PC-3 (cell line): Measurements from ENCODE around the gene EPHB2. TPM values are rescaled to one million over a fixed set of nuclear protein-coding genes. Genes with fewer than 3 reads are reported as not detected.

ENCODE experiments used
- ATAC-seq: fragments of 200-7000 bp; cut with Tn5 transposase; 2 replicates; pipeline ENCODE4 v1.9.1; 2020; ENCODE audit warnings: mild to moderate bottlenecking, moderate library complexity
- BruUV-seq: library from RNA; stranded (reverse); fragments of 400-500 nt; replicated peaks from 2 replicates; lab custom pipeline; 2021; lab: Mats Ljungman, UMichigan
- CTCF ChIA-PET: fragments of 300-600 bp; sonication (Branson Sonifier 250); formaldehyde crosslinking; loops from one replicate; lab custom pipeline; 2022; ENCODE audit warnings: antibody characterized with exemption; lab: Charles Lee
- POLR2A ChIA-PET: fragments of 300-600 bp; sonication (Branson Sonifier 250); formaldehyde crosslinking; loops from one replicate; lab custom pipeline; 2022; ENCODE audit warnings: antibody characterized with exemption; ENCODE audit not compliant: unreplicated experiment; lab: Charles Lee
- DNase-seq: peaks from one replicate; pipeline ENCODE4 v3.0.0-alpha.2; 2015
- H2AFZ ChIP-seq: fragments of 300-600 bp; sonication (generic); 2 replicates; pipeline ENCODE4 v1.6.0; 2016; ENCODE audit warnings: antibody characterized with exemption, low read length
- H3F3A ChIP-seq: fragments of 300-600 bp; sonication (generic); one replicate; pipeline ENCODE4 v1.6.0; 2017; ENCODE audit warnings: antibody characterized with exemption, low read length, control low read depth, mild to moderate bottlenecking; ENCODE audit not compliant: unreplicated experiment
- H3K27ac ChIP-seq: fragments of 300-600 bp; sonication (generic); 2 replicates; pipeline ENCODE4 v1.5.1; 2016; ENCODE audit warnings: mild to moderate bottlenecking, low read length
- H3K27me3 ChIP-seq: fragments of 300-600 bp; sonication (generic); 2 replicates; pipeline ENCODE4 v1.6.1; 2016; ENCODE audit warnings: low read length, mixed read lengths
- H3K36me3 ChIP-seq: fragments of 300-600 bp; sonication (generic); 2 replicates; pipeline ENCODE4 v1.6.1; 2016; ENCODE audit warnings: low read depth, mixed run types, low read length, mixed read lengths
- H3K4me1 ChIP-seq: fragments of 300-600 bp; sonication (generic); 2 replicates; pipeline ENCODE4 v1.5.1; 2016; ENCODE audit warnings: low read length; ENCODE audit not compliant: insufficient read depth
- H3K4me2 ChIP-seq: fragments of 300-600 bp; sonication (generic); 2 replicates; pipeline ENCODE4 v1.6.0; 2016; ENCODE audit warnings: low read length
- H3K4me3 ChIP-seq: fragments of 300-600 bp; sonication (generic); 2 replicates; pipeline ENCODE4 v1.5.1; 2016; ENCODE audit warnings: mild to moderate bottlenecking, low read length, mixed read lengths
- H3K79me2 ChIP-seq: fragments of 300-600 bp; sonication (generic); 2 replicates; pipeline ENCODE4 v1.6.1; 2017; ENCODE audit warnings: low read length, mixed read lengths
- H3K9ac ChIP-seq: fragments of 300-600 bp; sonication (generic); 2 replicates; pipeline ENCODE4 v1.6.0; 2016; ENCODE audit warnings: mild to moderate bottlenecking, low read length
- H3K9me2 ChIP-seq: fragments of 300-600 bp; sonication (generic); replicated peaks from 2 replicates; pipeline ENCODE4 v1.6.1; 2016; ENCODE audit warnings: mixed run types, low read length, mixed read lengths
- H3K9me3 ChIP-seq: fragments of 300-600 bp; sonication (generic); 2 replicates; pipeline ENCODE4 v1.6.1; 2016; ENCODE audit warnings: low read length, mixed read lengths
- H4K20me1 ChIP-seq: fragments of 300-600 bp; sonication (generic); 2 replicates; pipeline ENCODE4 v1.6.1; 2016; ENCODE audit warnings: low read length, mixed read lengths
- CTCF ChIP-seq: fragments of 300-600 bp; sonication (generic); conservative IDR thresholded peaks from 2 replicates; pipeline ENCODE4 v1.5.1; 2017; ENCODE audit warnings: antibody characterized with exemption, low read depth, mild to moderate bottlenecking, low read length
- EZH2 ChIP-seq: fragments of 300-600 bp; sonication (generic); IDR thresholded peaks from one replicate; pipeline ENCODE4 v1.6.1; 2017; ENCODE audit warnings: antibody characterized with exemption, mild to moderate bottlenecking, low read length; ENCODE audit not compliant: unreplicated experiment
- EZH2phosphoT487 ChIP-seq: fragments of 300-600 bp; sonication (generic); IDR thresholded peaks from 2 replicates; pipeline ENCODE4 v1.6.1; 2018; ENCODE audit warnings: mild to moderate bottlenecking, antibody characterized with exemption, low read length, borderline replicate concordance
- intact Hi-C: fragments of 100-400 bp; cut with micrococcal nuclease; formaldehyde crosslinking; loops from 2 replicates; pipeline ENCODE4 v1.9.0; 2023
- total RNA-seq: library from RNA; depleted of rRNA; stranded (reverse); fragments of >200 nt; gene quantifications from 2 replicates; pipeline ENCODE4 v1.2.3, GENCODE V29; 2014

The EPHB2 gene
- total RNA-seq, 1 experiment from 2014 or later = 23.2 TPM

- Histone ChIP-seq H3K27me3 (no peaks in the 10 kb centered on the region), H3K4me2 (no peak overlapping the region), H3K9me3 (no peaks in the 10 kb centered on the region), H4K20me1 (no peaks in the 10 kb centered on the region), H3K36me3 (no peaks in the 10 kb centered on the region), H3F3A (no peaks in the 10 kb centered on the region), H3K4me1 (peaks cover 6% of the 10 kb centered on the region), H3K9me2 (no peaks in the 10 kb centered on the region), H3K4me3 (no peak overlapping the region), H3K27ac (no peak overlapping the region), H3K79me2 (no peaks in the 10 kb centered on the region), H3K9ac (no peak overlapping the region), H2AFZ (no peak overlapping the region)
- no peak for TF ChIP-seq EZH2
- TF ChIP-seq EZH2phosphoT487 = no peak
- TF ChIP-seq CTCF = no peak
- DNase-seq = no peak
- ChIA-PET POLR2A (no interaction called here), CTCF (no interaction called here)
- intact Hi-C loops = no loop called here
- no peak for ATAC-seq
- BruUV-seq = no TSS peak
Measured at GRCh38 chr1:22838965-22839364, 128.3 kb downstream of the EPHB2 start.

GRCh38 chr1:22839806-22840205, 129.2 kb downstream of the EPHB2 start:
- no peaks in the 10 kb centered on the region for H3K36me3 ChIP-seq
- H3K4me3 ChIP-seq = no peak overlapping the region
- H3K9me3 ChIP-seq = no peaks in the 10 kb centered on the region
- no peak for ATAC-seq
- intact Hi-C loops = no loop called here
- no peaks in the 10 kb centered on the region for H3K9me2 ChIP-seq
- no peaks in the 10 kb centered on the region for H3F3A ChIP-seq
- H3K4me1 ChIP-seq = no peaks in the 10 kb centered on the region
- no peak for DNase-seq
- TF ChIP-seq CTCF = no peak
- no peak for TF ChIP-seq EZH2
- no peak for TF ChIP-seq EZH2phosphoT487
- BruUV-seq = no TSS peak
- no peak overlapping the region for H3K27ac ChIP-seq
- no peaks in the 10 kb centered on the region for H3K27me3 ChIP-seq
- H4K20me1 ChIP-seq = no peaks in the 10 kb centered on the region
- ChIA-PET CTCF (no interaction called here), POLR2A (no interaction called here)
- H3K9ac ChIP-seq = no peak overlapping the region
- no peaks in the 10 kb centered on the region for H3K79me2 ChIP-seq
- no peak overlapping the region for H2AFZ ChIP-seq
- H3K4me2 ChIP-seq = no peak overlapping the region

DNA sequence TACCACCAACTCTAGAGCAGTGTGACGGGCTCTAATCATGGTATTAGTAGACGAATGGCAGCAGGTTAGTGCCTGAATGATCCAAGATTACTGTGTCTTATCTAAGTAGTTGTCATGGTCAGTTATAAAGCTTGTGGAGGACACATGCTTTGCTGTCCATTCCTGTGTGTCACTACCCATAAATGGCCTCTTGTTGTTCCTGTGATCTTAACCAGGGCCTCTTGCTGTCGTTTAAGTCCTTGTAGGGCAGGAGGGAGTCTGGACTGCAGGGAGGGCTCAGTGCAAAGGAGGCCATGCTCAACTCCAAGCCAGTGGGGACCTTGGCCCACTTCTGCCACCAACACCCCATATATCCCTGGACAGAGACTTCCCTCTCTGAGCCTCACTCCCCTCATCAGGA, 130.5 kb downstream of the EPHB2 start:
- Histone ChIP-seq H3K79me2 (no peaks in the 10 kb centered on the region), H2AFZ (no peak overlapping the region), H3K9ac (no peak overlapping the region), H3K4me2 (no peak overlapping the region), H3K4me3 (no peak overlapping the region), H3K9me3 (no peaks in the 10 kb centered on the region), H3K9me2 (no peaks in the 10 kb centered on the region), H3K27me3 (no peaks in the 10 kb centered on the region), H3F3A (no peaks in the 10 kb centered on the region), H4K20me1 (no peaks in the 10 kb centered on the region), H3K4me1 (no peaks in the 10 kb centered on the region), H3K36me3 (no peaks in the 10 kb centered on the region), H3K27ac (no peak overlapping the region)
- intact Hi-C loops = no loop called here
- BruUV-seq = no TSS peak
- TF ChIP-seq EZH2phosphoT487 = no peak
- CTCF ChIA-PET = no interaction called here
- POLR2A ChIA-PET = no interaction called here
- ATAC-seq (no peak), DNase-seq (no peak)
